A549 (cell line): ENCODE measurements around the gene PTPN9.

Experiments
- CBX8 ChIP-seq: fragments of 200-600 bp; sonication (generic); IDR thresholded peaks from 2 replicates; pipeline ENCODE4 v1.6.1; 2016
- CEBPB ChIP-seq, 2 experiments: fragments of >200 bp in 1 of 2; sonication (Bioruptor Twin) in 1 of 2; formaldehyde crosslinking in 1 of 2; IDR thresholded peaks; 2 replicates each; pipeline ENCODE4 v1.6.1; 2012 to 2016
- CTCF ChIP-seq: fragments of >200 bp; sonication (Bioruptor Twin); formaldehyde crosslinking; IDR thresholded peaks from 3 replicates; pipeline ENCODE4 v1.5.1; 2016
- EP300 ChIP-seq, 2 experiments: fragments of >200 bp; sonication (Bioruptor Twin); formaldehyde crosslinking; IDR thresholded peaks; 2 replicates in 1 of 2; 3 replicates in 1 of 2; pipeline ENCODE4 v1.6.1; 2016 to 2017
- MAZ ChIP-seq: fragments of 150-350 bp; IDR thresholded peaks from 2 replicates; pipeline ENCODE4 v1.6.1; 2014; ENCODE audit warnings: antibody characterized with exemption, low read depth, low read length, borderline replicate concordance
- MYC ChIP-seq: IDR thresholded peaks from 2 replicates; pipeline ENCODE4 v1.6.1; 2012; ENCODE audit warnings: mild to moderate bottlenecking, inconsistent platforms, low read length, improper control_type of control experiment, borderline replicate concordance
- POLR2A ChIP-seq: IDR thresholded peaks from 2 replicates; pipeline ENCODE4 v1.6.1; 2012; ENCODE audit warnings: mild to moderate bottlenecking, low read length
- RCOR1 ChIP-seq: fragments of 150-350 bp; IDR thresholded peaks from 2 replicates; pipeline ENCODE4 v1.6.1; 2014; ENCODE audit warnings: antibody characterized with exemption, low read length, low read depth
- RFX5 ChIP-seq: fragments of 450-650 bp; IDR thresholded peaks from 2 replicates; pipeline ENCODE4 v1.7.1; 2014; ENCODE audit warnings: antibody characterized with exemption, mild to moderate bottlenecking, moderate library complexity
- RNF2 ChIP-seq: fragments of 200-600 bp; sonication (generic); IDR thresholded peaks from 2 replicates; pipeline ENCODE4 v1.6.1; 2016; ENCODE audit warnings: low read depth, mild to moderate bottlenecking, antibody characterized with exemption, moderate library complexity, borderline replicate concordance
- SMC3 ChIP-seq: fragments of >200 bp; sonication (Bioruptor Twin); formaldehyde crosslinking; IDR thresholded peaks from 3 replicates; pipeline ENCODE4 v1.6.1; 2018; ENCODE audit warnings: inconsistent platforms
- ZC3H11A ChIP-seq: fragments of 450-650 bp; IDR thresholded peaks from 2 replicates; pipeline ENCODE4 v1.6.1; 2014; ENCODE audit warnings: antibody characterized with exemption, mild to moderate bottlenecking
- ZFP36 ChIP-seq: fragments of 450-650 bp; IDR thresholded peaks from 2 replicates; pipeline ENCODE4 v1.6.1; 2014; ENCODE audit warnings: borderline replicate concordance; ENCODE audit not compliant: partially characterized antibody
- TF ChIP-seq, protein P1 (sequence below): fragments of 200-600 bp; sonication (generic); IDR thresholded peaks from 2 replicates; pipeline ENCODE4 v1.6.1; 2016; ENCODE audit warnings: antibody characterized with exemption, mild to moderate bottlenecking, moderate library complexity

DNA sequence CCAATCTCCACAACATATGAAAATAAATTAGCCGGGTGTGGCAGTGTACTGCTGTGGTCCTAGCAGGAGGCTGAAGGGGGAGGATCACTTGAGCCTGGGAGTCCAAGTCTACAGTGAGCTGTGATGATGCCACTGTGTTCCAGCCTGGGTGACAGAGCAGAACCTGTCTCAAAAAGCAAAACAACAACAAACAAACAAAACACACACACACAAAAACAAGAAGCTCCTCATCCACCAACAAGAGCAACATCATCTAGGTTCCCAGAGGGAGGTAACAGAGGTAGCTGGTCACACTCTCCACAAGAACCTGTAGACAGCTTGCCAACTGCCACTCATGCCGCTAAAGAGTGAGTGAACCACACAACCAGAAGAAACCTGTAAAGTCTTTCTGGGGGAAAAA is 34.8 kb downstream of the PTPN9 start:
- no peak for TF ChIP-seq MYC
- no peak for TF ChIP-seq CBX8
- TF ChIP-seq, protein P1, sequence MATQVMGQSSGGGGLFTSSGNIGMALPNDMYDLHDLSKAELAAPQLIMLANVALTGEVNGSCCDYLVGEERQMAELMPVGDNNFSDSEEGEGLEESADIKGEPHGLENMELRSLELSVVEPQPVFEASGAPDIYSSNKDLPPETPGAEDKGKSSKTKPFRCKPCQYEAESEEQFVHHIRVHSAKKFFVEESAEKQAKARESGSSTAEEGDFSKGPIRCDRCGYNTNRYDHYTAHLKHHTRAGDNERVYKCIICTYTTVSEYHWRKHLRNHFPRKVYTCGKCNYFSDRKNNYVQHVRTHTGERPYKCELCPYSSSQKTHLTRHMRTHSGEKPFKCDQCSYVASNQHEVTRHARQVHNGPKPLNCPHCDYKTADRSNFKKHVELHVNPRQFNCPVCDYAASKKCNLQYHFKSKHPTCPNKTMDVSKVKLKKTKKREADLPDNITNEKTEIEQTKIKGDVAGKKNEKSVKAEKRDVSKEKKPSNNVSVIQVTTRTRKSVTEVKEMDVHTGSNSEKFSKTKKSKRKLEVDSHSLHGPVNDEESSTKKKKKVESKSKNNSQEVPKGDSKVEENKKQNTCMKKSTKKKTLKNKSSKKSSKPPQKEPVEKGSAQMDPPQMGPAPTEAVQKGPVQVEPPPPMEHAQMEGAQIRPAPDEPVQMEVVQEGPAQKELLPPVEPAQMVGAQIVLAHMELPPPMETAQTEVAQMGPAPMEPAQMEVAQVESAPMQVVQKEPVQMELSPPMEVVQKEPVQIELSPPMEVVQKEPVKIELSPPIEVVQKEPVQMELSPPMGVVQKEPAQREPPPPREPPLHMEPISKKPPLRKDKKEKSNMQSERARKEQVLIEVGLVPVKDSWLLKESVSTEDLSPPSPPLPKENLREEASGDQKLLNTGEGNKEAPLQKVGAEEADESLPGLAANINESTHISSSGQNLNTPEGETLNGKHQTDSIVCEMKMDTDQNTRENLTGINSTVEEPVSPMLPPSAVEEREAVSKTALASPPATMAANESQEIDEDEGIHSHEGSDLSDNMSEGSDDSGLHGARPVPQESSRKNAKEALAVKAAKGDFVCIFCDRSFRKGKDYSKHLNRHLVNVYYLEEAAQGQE, result no peak
- no peak for TF ChIP-seq CTCF
- TF ChIP-seq MAZ, result no peak
- no peak for TF ChIP-seq ZFP36
- TF ChIP-seq CEBPB (IDR thresholded peaks at IDR 0.05), result no peak
- no peak for TF ChIP-seq ZC3H11A
- no peak for TF ChIP-seq POLR2A
- no peak for TF ChIP-seq EP300 (IDR thresholded peaks at IDR 0.05)
- TF ChIP-seq RFX5, result no peak
- TF ChIP-seq SMC3, result no peak
- no peak for TF ChIP-seq RNF2
- no peak for TF ChIP-seq RCOR1
